T-helper 9 cell (primary cell): Measurements from ENCODE around the gene IGFBP3.
A peak's percentile ranks its signal among the peaks of the same experiment; 100 is the strongest.

ENCODE experiments used
- DNase-seq: peaks from one replicate; pipeline ENCODE4 v3.0.0-alpha.2; 2020

IGFBP3 gene

GRCh38 chr7:45921699-45922519 lies 837 bp upstream of the IGFBP3 start:
- no peak for DNase-seq

- no peak for DNase-seq
Observed at GRCh38 chr7:45921381-45921698, 268 bp upstream of the IGFBP3 start.

- DNase-seq: no peak
Observed at GRCh38 chr7:45919993-45920459, 1.0 kb downstream of the IGFBP3 start.

- DNase-seq: no peak
Observed at GRCh38 chr7:45919231-45919784, 1.8 kb downstream of the IGFBP3 start.

GRCh38 chr7:45918556-45918955 lies 2.5 kb downstream of the IGFBP3 start:
- no peak for DNase-seq

- peak; percentile 73 for DNase-seq
Observed at GRCh38 chr7:45917658-45918057, 3.4 kb downstream of the IGFBP3 start.

GRCh38 chr7:45917064-45917463 lies 4.0 kb downstream of the IGFBP3 start:
- DNase-seq: no peak

GRCh38 chr7:45915606-45916005 lies 5.5 kb downstream of the IGFBP3 start:
- no peak for DNase-seq

GRCh38 chr7:45914911-45915310 lies 6.2 kb downstream of the IGFBP3 start:
- DNase-seq: no peak

- DNase-seq: no peak
Observed at GRCh38 chr7:45912972-45913371, 8.1 kb downstream of the IGFBP3 start.

GRCh38 chr7:45911311-45911710 lies 9.8 kb downstream of the IGFBP3 start:
- DNase-seq: no peak

GRCh38 chr7:45910855-45911254 lies 10.2 kb downstream of the IGFBP3 start:
- DNase-seq: no peak

GRCh38 chr7:45909561-45909960 lies 11.5 kb downstream of the IGFBP3 start:
- no peak for DNase-seq

GRCh38 chr7:45902820-45903219 lies 18.3 kb downstream of the IGFBP3 start:
- DNase-seq: no peak

- no peak for DNase-seq
Observed at GRCh38 chr7:45901566-45901965, 19.5 kb downstream of the IGFBP3 start.

GRCh38 chr7:45898222-45898621 lies 22.9 kb downstream of the IGFBP3 start:
- no peak for DNase-seq

- no peak for DNase-seq
Observed at GRCh38 chr7:45897042-45897690, 23.9 kb downstream of the IGFBP3 start.

GRCh38 chr7:45894665-45895062 lies 26.4 kb downstream of the IGFBP3 start:
- DNase-seq: no peak

- DNase-seq: no peak
Observed at GRCh38 chr7:45893996-45894664, 26.9 kb downstream of the IGFBP3 start.

GRCh38 chr7:45893374-45893995 lies 27.6 kb downstream of the IGFBP3 start:
- no peak for DNase-seq

- no peak for DNase-seq
Observed at GRCh38 chr7:45892407-45893035, 28.6 kb downstream of the IGFBP3 start.
